ENCODE results near the gene CNPY1. TPM values are rescaled to one million over a fixed set of nuclear protein-coding genes. Genes with fewer than 3 reads are reported as not detected.

CNPY1 gene
- total RNA-seq, 1 donor from 2014 or later = not detected

GRCh38 chr7:155483245-155483644 lies 63.1 kb downstream of the CNPY1 start:
- DNase-seq = no peak
- ChIA-PET POLR2A (no interaction called here), CTCF (no interaction called here)
- no peaks in the 10 kb centered on the region for H3K4me1 Mint-ChIP-seq
- intact Hi-C loops (cut with micrococcal nuclease) = no loop called here
- no peak for TF ChIP-seq CTCF (IDR thresholded peaks at IDR 0.05)
- H3K9me3 Mint-ChIP-seq = no peaks in the 10 kb centered on the region
- H3K27ac Mint-ChIP-seq = no peak overlapping the region
- H3K27me3 Mint-ChIP-seq = peaks cover 25% of the 10 kb centered on the region
- no peak for ATAC-seq (ENCODE audit: low read depth)
- H3K4me3 Mint-ChIP-seq = no peak overlapping the region
- no peaks in the 10 kb centered on the region for H3K36me3 Mint-ChIP-seq (ENCODE audit: low read depth)

- no peak overlapping the region for H3K27ac Mint-ChIP-seq
- intact Hi-C loops (cut with micrococcal nuclease) = no loop called here
- peaks cover 29% of the 10 kb centered on the region for H3K27me3 Mint-ChIP-seq
- no peaks in the 10 kb centered on the region for H3K36me3 Mint-ChIP-seq (ENCODE audit: low read depth)
- ATAC-seq (ENCODE audit: low read depth) = peak; percentile 52
- TF ChIP-seq CTCF (IDR thresholded peaks at IDR 0.05) = no peak
- H3K4me3 Mint-ChIP-seq = peak overlapping the region; percentile 32
- no peak for DNase-seq
- CTCF ChIA-PET = no interaction called here
- POLR2A ChIA-PET = no interaction called here
- no peaks in the 10 kb centered on the region for H3K4me1 Mint-ChIP-seq
- H3K9me3 Mint-ChIP-seq = no peaks in the 10 kb centered on the region
Measured at GRCh38 chr7:155482511-155483183, 63.7 kb downstream of the CNPY1 start.

GRCh38 chr7:155481764-155482163 lies 64.6 kb downstream of the CNPY1 start:
- Mint-ChIP-seq H3K36me3 (ENCODE audit: low read depth) (no peaks in the 10 kb centered on the region), H3K4me1 (no peaks in the 10 kb centered on the region), H3K9me3 (no peaks in the 10 kb centered on the region), H3K27ac (no peak overlapping the region), H3K27me3 (peaks cover 35% of the 10 kb centered on the region), H3K4me3 (no peak overlapping the region)
- TF ChIP-seq CTCF (IDR thresholded peaks at IDR 0.05) = no peak
- ATAC-seq (ENCODE audit: low read depth) (no peak), DNase-seq (no peak)
- CTCF ChIA-PET = no interaction called here
- POLR2A ChIA-PET = no interaction called here
- intact Hi-C loops (cut with micrococcal nuclease) = no loop called here

- CTCF ChIA-PET = no interaction called here
- H3K9me3 Mint-ChIP-seq = no peaks in the 10 kb centered on the region
- H3K4me1 Mint-ChIP-seq = no peaks in the 10 kb centered on the region
Measured at GRCh38 chr7:155477476-155477875, 68.9 kb downstream of the CNPY1 start.

GRCh38 chr7:155471718-155472117 lies 74.6 kb downstream of the CNPY1 start:
- ChIA-PET CTCF (no interaction called here), POLR2A (no interaction called here)
- Mint-ChIP-seq H3K9me3 (no peaks in the 10 kb centered on the region), H3K36me3 (ENCODE audit: low read depth) (no peaks in the 10 kb centered on the region), H3K27ac (no peak overlapping the region), H3K4me1 (peaks cover 20% of the 10 kb centered on the region), H3K27me3 (peaks cover 76% of the 10 kb centered on the region), H3K4me3 (no peak overlapping the region)
- no peak for ATAC-seq (ENCODE audit: low read depth)
- no peak for DNase-seq
- intact Hi-C loops (cut with micrococcal nuclease) = no loop called here
- TF ChIP-seq CTCF (IDR thresholded peaks at IDR 0.05) = no peak

More at GRCh38 chr7:155477476-155477875, 68.9 kb downstream of the CNPY1 start:
- no peak overlapping the region for H3K4me3 Mint-ChIP-seq
- no peak for ATAC-seq (ENCODE audit: low read depth)
- H3K27ac Mint-ChIP-seq = no peak overlapping the region
- H3K36me3 Mint-ChIP-seq (ENCODE audit: low read depth) = no peaks in the 10 kb centered on the region
- POLR2A ChIA-PET = no interaction called here
- H3K27me3 Mint-ChIP-seq = peaks cover 62% of the 10 kb centered on the region
- DNase-seq = no peak
- intact Hi-C loops (cut with micrococcal nuclease) = no loop called here
- TF ChIP-seq CTCF (IDR thresholded peaks at IDR 0.05) = no peak
